Caco-2 (cell line): ENCODE measurements around the gene LIME1. TPM values are rescaled to one million over a fixed set of nuclear protein-coding genes. Genes with fewer than 3 reads are reported as not detected.

Experiments
- BruUV-seq: library from RNA; stranded (reverse); fragments of 400-500 nt; replicated peaks from 2 replicates; lab custom pipeline; 2021; lab: Mats Ljungman, UMichigan
- CTCF ChIA-PET: fragments of 300-600 bp; sonication (Branson Sonifier 250); formaldehyde crosslinking; loops from one replicate; lab custom pipeline; 2022; ENCODE audit warnings: antibody characterized with exemption; lab: Charles Lee
- POLR2A ChIA-PET: fragments of 300-600 bp; sonication (Branson Sonifier 250); formaldehyde crosslinking; loops from one replicate; lab custom pipeline; 2022; ENCODE audit warnings: antibody characterized with exemption; lab: Charles Lee
- DNase-seq, 2 experiments: peaks; one replicate each; pipeline versions ENCODE4 v3.0.0 to v3.0.0-alpha.2; 2020 to 2022
- H3K27me3 ChIP-seq: replicated peaks from 2 replicates; pipeline ENCODE4 v1.6.0; 2011; ENCODE audit warnings: low read length; ENCODE audit not compliant: control insufficient read depth, insufficient read depth
- H3K36me3 ChIP-seq: 2 replicates; pipeline ENCODE4 v1.5.1; 2011; ENCODE audit warnings: low read length; ENCODE audit not compliant: control insufficient read depth, insufficient read depth
- H3K4me1 ChIP-seq: fragments of 250-450 bp; sonication (Bioruptor Pico); 2 replicates; pipeline ENCODE4 v1.5.1; 2020; ENCODE audit warnings: mild to moderate bottlenecking
- H3K4me3 ChIP-seq: 2 replicates; pipeline ENCODE4 v1.5.1; 2011; ENCODE audit warnings: low read depth, mild to moderate bottlenecking, control low read depth, low read length
- H3K9me3 ChIP-seq: fragments of 250-450 bp; sonication (Bioruptor Pico); 2 replicates; pipeline ENCODE4 v1.5.1; 2020; ENCODE audit warnings: mild to moderate bottlenecking, moderate library complexity
- H3K27ac Mint-ChIP-seq: one replicate; pipeline ENCODE4 v1.8.0; 2022; ENCODE audit warnings: mixed read lengths; ENCODE audit not compliant: unreplicated experiment
- H3K27me3 Mint-ChIP-seq: one replicate; pipeline ENCODE4 v1.8.0; 2022; ENCODE audit warnings: mixed read lengths; ENCODE audit not compliant: insufficient read depth, unreplicated experiment
- H3K36me3 Mint-ChIP-seq: one replicate; pipeline ENCODE4 v1.8.0; 2022; ENCODE audit warnings: mild to moderate bottlenecking, mixed read lengths; ENCODE audit not compliant: insufficient read depth, unreplicated experiment
- H3K4me1 Mint-ChIP-seq: one replicate; pipeline ENCODE4 v1.8.0; 2022; ENCODE audit warnings: low read depth, mixed read lengths; ENCODE audit not compliant: unreplicated experiment
- H3K4me3 Mint-ChIP-seq: one replicate; pipeline ENCODE4 v1.8.0; 2022; ENCODE audit warnings: mild to moderate bottlenecking, moderate library complexity, mixed read lengths; ENCODE audit not compliant: unreplicated experiment
- H3K9me3 Mint-ChIP-seq: one replicate; pipeline ENCODE4 v1.8.0; 2022; ENCODE audit warnings: mixed read lengths; ENCODE audit not compliant: unreplicated experiment
- intact Hi-C: fragments of 100-400 bp; cut with micrococcal nuclease; formaldehyde crosslinking; loops from one replicate; pipeline ENCODE4 v1.10.0; 2022; ENCODE audit not compliant: unreplicated experiment
- total RNA-seq: library from RNA; stranded (reverse); gene quantifications from 2 replicates; pipeline ENCODE4 v1.2.3, GENCODE V29; 2022
- TF ChIP-seq, protein P1 (sequence below), 2 experiments: fragments of 200-600 bp in 1 of 2; IDR thresholded peaks; 1 replicate in 1 of 2; 2 replicates in 1 of 2; pipeline versions ENCODE4 v1.5.1 to v1.8.0; 2011 to 2022; ENCODE audit warnings: antibody characterized with exemption in 1 of 2, control low read depth in 1 of 2, inconsistent platforms in 1 of 2, low read depth in 1 of 2, low read length in 1 of 2, mild to moderate bottlenecking in 1 of 2, moderate library complexity in 1 of 2; ENCODE audit not compliant: insufficient read depth in 1 of 2, severe bottlenecking in 1 of 2, unreplicated experiment in 1 of 2

LIME1 gene
- total RNA-seq, 1 experiment from 2014 or later = 18.8 TPM

GRCh38 chr20:63691711-63692435, 44.6 kb upstream of the LIME1 start:
- H3K36me3 ChIP-seq = no peaks in the 10 kb centered on the region; the same call in 1 of the 2 replicates
- DNase-seq = no peak
- peaks cover 3% of the 10 kb centered on the region; the same call in 1 of the 2 replicates for H3K9me3 ChIP-seq
- H3K4me1 ChIP-seq = peaks cover 12% of the 10 kb centered on the region
- intact Hi-C loops = loop anchor here (5.0 kb wide), 1 partner anchor 155 kb away; the partner anchor contains the start of gene PTK6
- Mint-ChIP-seq H3K4me1 (no peaks in the 10 kb centered on the region), H3K9me3 (no peaks in the 10 kb centered on the region), H3K27ac (peak overlapping the region; percentile 94), H3K27me3 (peaks cover 2% of the 10 kb centered on the region), H3K36me3 (peaks cover 93% of the 10 kb centered on the region), H3K4me3 (peak overlapping the region; percentile 18)
- no peaks in the 10 kb centered on the region for H3K27me3 ChIP-seq
- no TSS peak for BruUV-seq
- H3K4me3 ChIP-seq = no peak overlapping the region
- POLR2A ChIA-PET = interaction anchor here (0.6 kb wide), 1 partner anchor 37 kb away, joined by 3 read pairs; no protein-coding TSS in a partner anchor
- TF ChIP-seq, protein P1, sequence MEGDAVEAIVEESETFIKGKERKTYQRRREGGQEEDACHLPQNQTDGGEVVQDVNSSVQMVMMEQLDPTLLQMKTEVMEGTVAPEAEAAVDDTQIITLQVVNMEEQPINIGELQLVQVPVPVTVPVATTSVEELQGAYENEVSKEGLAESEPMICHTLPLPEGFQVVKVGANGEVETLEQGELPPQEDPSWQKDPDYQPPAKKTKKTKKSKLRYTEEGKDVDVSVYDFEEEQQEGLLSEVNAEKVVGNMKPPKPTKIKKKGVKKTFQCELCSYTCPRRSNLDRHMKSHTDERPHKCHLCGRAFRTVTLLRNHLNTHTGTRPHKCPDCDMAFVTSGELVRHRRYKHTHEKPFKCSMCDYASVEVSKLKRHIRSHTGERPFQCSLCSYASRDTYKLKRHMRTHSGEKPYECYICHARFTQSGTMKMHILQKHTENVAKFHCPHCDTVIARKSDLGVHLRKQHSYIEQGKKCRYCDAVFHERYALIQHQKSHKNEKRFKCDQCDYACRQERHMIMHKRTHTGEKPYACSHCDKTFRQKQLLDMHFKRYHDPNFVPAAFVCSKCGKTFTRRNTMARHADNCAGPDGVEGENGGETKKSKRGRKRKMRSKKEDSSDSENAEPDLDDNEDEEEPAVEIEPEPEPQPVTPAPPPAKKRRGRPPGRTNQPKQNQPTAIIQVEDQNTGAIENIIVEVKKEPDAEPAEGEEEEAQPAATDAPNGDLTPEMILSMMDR (IDR thresholded peaks at IDR 0.05; ENCODE audit: insufficient read depth in 1 of 2, low read depth in 1 of 2, low read length in 1 of 2, severe bottlenecking in 1 of 2, unreplicated experiment in 1 of 2) = no peak
- CTCF ChIA-PET = interaction anchor here (1.2 kb wide), 1 partner anchor 34 kb away, joined by 3 read pairs; the partner anchor contains the start of gene RTEL1

DNA sequence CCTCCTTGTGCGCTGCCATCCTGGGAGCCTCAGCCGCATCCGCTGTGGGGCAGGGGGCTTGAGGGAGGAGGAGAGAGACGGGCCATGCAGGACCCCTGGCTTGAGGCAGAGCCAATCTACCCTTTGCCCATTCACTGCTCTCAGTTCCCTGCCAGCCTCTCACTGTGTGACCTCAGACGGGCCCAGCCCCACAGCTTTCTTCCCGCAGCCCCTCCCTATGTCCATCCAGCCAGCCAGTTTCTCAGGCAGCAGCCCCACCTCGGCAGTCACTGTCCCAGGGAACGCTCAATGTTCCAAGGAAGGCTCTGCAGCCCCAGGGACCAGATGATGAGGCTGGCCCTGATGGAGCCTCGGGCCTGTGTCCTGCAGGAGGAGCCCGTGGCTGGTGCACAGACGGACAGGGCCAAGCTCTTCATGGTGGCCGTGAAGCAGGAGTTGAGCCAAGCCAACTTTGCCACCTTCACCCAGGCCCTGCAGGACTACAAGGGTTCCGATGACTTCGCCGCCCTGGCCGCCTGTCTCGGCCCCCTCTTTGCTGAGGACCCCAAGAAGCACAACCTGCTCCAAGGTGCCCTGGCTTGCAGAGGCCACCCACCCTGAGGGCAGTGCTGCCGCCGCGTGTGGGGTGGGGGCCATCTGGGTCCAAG, 43.9 kb upstream of the LIME1 start:
- POLR2A ChIA-PET = interaction anchor here (0.6 kb wide), 1 partner anchor 37 kb away, joined by 3 read pairs; no protein-coding TSS in a partner anchor
- no peak overlapping the region for H3K4me3 ChIP-seq
- Mint-ChIP-seq H3K27ac (peak overlapping the region; percentile 94), H3K9me3 (no peaks in the 10 kb centered on the region), H3K27me3 (peaks cover 2% of the 10 kb centered on the region), H3K4me3 (peak overlapping the region; percentile 18), H3K4me1 (peaks cover 5% of the 10 kb centered on the region), H3K36me3 (peaks cover 93% of the 10 kb centered on the region)
- no peaks in the 10 kb centered on the region for H3K27me3 ChIP-seq
- no peaks in the 10 kb centered on the region; the same call in 1 of the 2 replicates for H3K36me3 ChIP-seq
- CTCF ChIA-PET = interaction anchor here (1.2 kb wide), 1 partner anchor 34 kb away, joined by 3 read pairs; the partner anchor contains the start of gene RTEL1
- intact Hi-C loops = loop anchor here (5.0 kb wide), 1 partner anchor 155 kb away; the partner anchor contains the start of gene PTK6
- no TSS peak for BruUV-seq
- peaks cover 3% of the 10 kb centered on the region; the same call in 1 of the 2 replicates for H3K9me3 ChIP-seq
- TF ChIP-seq, protein P1 (IDR thresholded peaks at IDR 0.05; ENCODE audit: insufficient read depth in 1 of 2, low read depth in 1 of 2, low read length in 1 of 2, severe bottlenecking in 1 of 2, unreplicated experiment in 1 of 2) = no peak
- peaks cover 12% of the 10 kb centered on the region for H3K4me1 ChIP-seq
- peak in 1 of 2 experiments; percentile 66 for DNase-seq
